ENCODE measurements around the gene LRRC39. TPM values are rescaled to one million over a fixed set of nuclear protein-coding genes. Genes with fewer than 3 reads are reported as not detected.
A peak's percentile ranks its signal among the peaks of the same experiment; 100 is the strongest.

The LRRC39 gene
- total RNA-seq, 1 experiment from 2014 or later = 0.43 TPM

- Histone ChIP-seq H3K9me3 (replicated peaks) (no peaks in the 10 kb centered on the region), H3K36me3 (no peaks in the 10 kb centered on the region), H3K4me3 (no peak overlapping the region), H3K27me3 (no peaks in the 10 kb centered on the region), H3K27ac (no peak overlapping the region), H3K4me1 (peaks cover 5% of the 10 kb centered on the region)
- DNase-seq = no peak
Observed at GRCh38 chr1:100183370-100183769, 5.3 kb upstream of the LRRC39 start.

DNA sequence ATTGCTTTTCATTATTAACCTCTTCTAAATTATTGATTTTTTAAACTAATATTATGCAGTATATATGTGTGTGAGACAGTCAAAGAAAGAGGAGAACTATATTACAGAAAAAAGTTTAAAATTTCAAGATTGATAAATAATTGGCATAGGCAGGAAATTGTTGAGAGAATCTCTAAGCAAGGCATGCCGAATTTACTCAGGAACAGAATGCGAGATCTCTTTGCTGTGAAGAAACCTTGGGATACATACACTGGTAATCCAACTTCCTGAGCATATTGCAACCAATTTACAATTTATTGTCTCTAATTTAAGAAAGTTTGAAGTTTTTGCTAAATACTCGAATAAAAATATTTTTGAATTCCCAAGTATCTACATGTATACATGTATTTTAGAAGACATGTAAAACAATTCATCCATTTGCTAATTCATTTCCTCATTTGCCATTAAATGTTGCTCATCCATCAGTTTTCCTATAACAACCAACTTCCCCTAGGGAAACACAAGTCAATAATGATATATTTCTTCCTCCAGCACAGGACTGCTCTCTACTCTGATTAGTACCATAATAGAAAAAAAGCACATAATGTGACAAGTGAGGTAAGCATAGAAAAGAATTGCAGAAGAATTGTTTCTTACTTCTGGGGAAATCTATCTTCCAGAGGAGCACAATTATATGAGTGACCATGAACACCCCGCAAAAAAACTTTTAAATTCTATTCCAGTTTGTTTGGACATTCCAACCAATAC, 588 bp downstream of the LRRC39 start:
- DNase-seq = no peak
- no peaks in the 10 kb centered on the region for H3K4me1 ChIP-seq
- 0 out of 2 replicates have a peak, but pooled peaks cover 3% of the 10 kb centered on the region for H3K9me3 ChIP-seq (replicated peaks)
- H3K4me3 ChIP-seq = no peak overlapping the region
- no peaks in the 10 kb centered on the region for H3K36me3 ChIP-seq
- no peaks in the 10 kb centered on the region for H3K27me3 ChIP-seq
- H3K27ac ChIP-seq = no peak overlapping the region

- Histone ChIP-seq H3K27ac (no peak overlapping the region), H3K4me3 (no peak overlapping the region), H3K27me3 (no peaks in the 10 kb centered on the region), H3K4me1 (no peaks in the 10 kb centered on the region; the same call in 1 of the 2 replicates), H3K36me3 (no peaks in the 10 kb centered on the region), H3K9me3 (replicated peaks) (no peaks in the 10 kb centered on the region; the same call in 1 of the 2 replicates)
- no peak for DNase-seq
Observed at GRCh38 chr1:100168051-100168450, 10.0 kb downstream of the LRRC39 start.

GRCh38 chr1:100164702-100165101, 13.4 kb downstream of the LRRC39 start:
- Histone ChIP-seq H3K27me3 (no peaks in the 10 kb centered on the region), H3K27ac (no peak overlapping the region), H3K9me3 (replicated peaks) (no peaks in the 10 kb centered on the region), H3K4me3 (no peak overlapping the region), H3K4me1 (no peaks in the 10 kb centered on the region; the same call in 1 of the 2 replicates), H3K36me3 (no peaks in the 10 kb centered on the region)
- DNase-seq = no peak

DNA sequence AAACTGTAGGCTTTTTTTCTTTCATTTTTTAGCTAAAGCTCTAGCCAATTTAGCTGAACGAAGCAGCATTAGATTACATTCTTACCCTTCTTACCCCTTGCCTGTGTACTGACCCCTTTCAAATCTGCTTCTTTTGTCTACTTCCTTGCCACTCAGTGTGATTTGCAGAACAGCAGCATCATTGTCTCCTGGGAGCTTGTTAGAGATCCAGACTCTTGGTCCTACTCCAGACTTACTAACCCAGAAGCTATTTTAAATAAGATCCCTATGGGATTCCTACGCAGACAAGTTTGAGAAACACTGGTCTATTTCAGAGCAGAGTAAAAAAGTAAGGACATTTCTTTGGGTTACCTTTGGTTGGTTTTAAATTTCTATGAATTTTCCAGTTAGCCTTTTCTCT, 13.8 kb downstream of the LRRC39 start:
- no peaks in the 10 kb centered on the region for H3K36me3 ChIP-seq
- no peak overlapping the region for H3K4me3 ChIP-seq
- peak in 1 of 2 experiments; percentile 22 for DNase-seq
- H3K9me3 ChIP-seq (replicated peaks) = no peaks in the 10 kb centered on the region
- no peaks in the 10 kb centered on the region; the same call in 1 of the 2 replicates for H3K4me1 ChIP-seq
- no peaks in the 10 kb centered on the region for H3K27me3 ChIP-seq
- no peak overlapping the region for H3K27ac ChIP-seq

DNA sequence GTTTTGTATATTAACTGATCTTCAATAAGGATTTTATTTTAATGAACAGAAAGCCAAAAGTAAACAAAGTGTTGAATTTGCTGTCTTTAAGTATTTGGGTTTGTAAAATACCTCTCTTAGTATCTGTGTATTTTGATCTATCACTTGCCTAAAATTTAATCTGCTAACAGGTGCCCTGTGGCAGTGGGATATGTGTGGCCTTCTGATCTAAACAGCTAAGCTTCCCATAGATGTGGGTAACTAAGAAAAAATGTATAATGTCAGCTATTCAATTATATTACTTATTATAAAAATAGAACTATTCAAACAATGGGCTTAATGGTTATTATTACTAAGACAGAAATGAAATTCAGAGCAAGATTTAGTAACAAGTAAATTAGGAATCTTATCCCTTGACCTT, 15.2 kb downstream of the LRRC39 start:
- no peaks in the 10 kb centered on the region for H3K9me3 ChIP-seq (replicated peaks)
- no peaks in the 10 kb centered on the region for H3K27me3 ChIP-seq
- H3K36me3 ChIP-seq = no peaks in the 10 kb centered on the region
- DNase-seq = no peak
- H3K27ac ChIP-seq = no peak overlapping the region
- H3K4me1 ChIP-seq = no peaks in the 10 kb centered on the region; the same call in 1 of the 2 replicates
- no peak overlapping the region for H3K4me3 ChIP-seq

DNA sequence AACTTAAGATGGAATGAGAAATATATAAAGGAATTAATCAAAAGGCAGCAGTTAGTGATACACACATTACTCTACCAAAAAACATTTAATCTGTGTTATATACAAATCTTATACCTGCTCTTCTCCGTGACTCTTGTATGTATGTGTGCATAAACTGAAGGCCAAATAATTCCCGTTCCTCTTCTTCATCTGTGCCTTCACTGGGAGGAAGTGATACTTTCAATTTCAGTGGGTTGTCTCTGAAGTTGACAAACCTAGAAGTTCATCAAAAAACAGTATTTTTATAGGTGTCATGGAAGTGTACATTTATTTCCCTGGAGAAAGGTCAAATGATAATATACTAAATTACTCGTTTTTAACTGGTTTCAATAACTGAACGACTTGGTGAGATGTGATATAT, 25.8 kb downstream of the LRRC39 start:
- Histone ChIP-seq H3K4me3 (no peak overlapping the region), H3K36me3 (peaks cover 16% of the 10 kb centered on the region), H3K27ac (no peak overlapping the region), H3K27me3 (no peaks in the 10 kb centered on the region), H3K9me3 (replicated peaks) (no peaks in the 10 kb centered on the region), H3K4me1 (no peaks in the 10 kb centered on the region)
- no peak for DNase-seq

- Histone ChIP-seq H3K27me3 (no peaks in the 10 kb centered on the region), H3K9me3 (replicated peaks) (no peaks in the 10 kb centered on the region), H3K27ac (no peak overlapping the region), H3K4me1 (no peaks in the 10 kb centered on the region), H3K4me3 (no peak overlapping the region), H3K36me3 (peaks cover 20% of the 10 kb centered on the region)
- DNase-seq = no peak
Observed at GRCh38 chr1:100151679-100152078, 26.4 kb downstream of the LRRC39 start.

- DNase-seq = no peak
- Histone ChIP-seq H3K4me1 (no peaks in the 10 kb centered on the region), H3K27me3 (no peaks in the 10 kb centered on the region), H3K9me3 (replicated peaks) (no peaks in the 10 kb centered on the region), H3K27ac (no peak overlapping the region), H3K4me3 (no peak overlapping the region), H3K36me3 (peaks cover 36% of the 10 kb centered on the region)
Observed at GRCh38 chr1:100147875-100148274, 30.2 kb downstream of the LRRC39 start.

GRCh38 chr1:100146958-100147357, 31.1 kb downstream of the LRRC39 start:
- Histone ChIP-seq H3K27me3 (no peaks in the 10 kb centered on the region), H3K4me3 (no peak overlapping the region), H3K36me3 (peaks cover 41% of the 10 kb centered on the region), H3K4me1 (no peaks in the 10 kb centered on the region), H3K9me3 (replicated peaks) (no peaks in the 10 kb centered on the region), H3K27ac (no peak overlapping the region)
- DNase-seq = no peak

GRCh38 chr1:100145116-100145515, 32.9 kb downstream of the LRRC39 start:
- Histone ChIP-seq H3K4me3 (no peak overlapping the region), H3K4me1 (no peaks in the 10 kb centered on the region), H3K27me3 (no peaks in the 10 kb centered on the region), H3K36me3 (peaks cover 55% of the 10 kb centered on the region), H3K27ac (no peak overlapping the region), H3K9me3 (replicated peaks) (no peaks in the 10 kb centered on the region)
- DNase-seq = no peak

GRCh38 chr1:100142343-100142742, 35.7 kb downstream of the LRRC39 start:
- no peak for DNase-seq
- Histone ChIP-seq H3K36me3 (peaks cover 63% of the 10 kb centered on the region), H3K4me1 (no peaks in the 10 kb centered on the region), H3K9me3 (replicated peaks) (no peaks in the 10 kb centered on the region), H3K27me3 (no peaks in the 10 kb centered on the region), H3K27ac (no peak overlapping the region), H3K4me3 (no peak overlapping the region)

GRCh38 chr1:100141192-100141591, 36.9 kb downstream of the LRRC39 start:
- Histone ChIP-seq H3K36me3 (peaks cover 60% of the 10 kb centered on the region), H3K27me3 (no peaks in the 10 kb centered on the region), H3K27ac (no peak overlapping the region), H3K4me1 (no peaks in the 10 kb centered on the region), H3K4me3 (no peak overlapping the region), H3K9me3 (replicated peaks) (no peaks in the 10 kb centered on the region)
- DNase-seq = no peak

GRCh38 chr1:100137602-100138001, 40.5 kb downstream of the LRRC39 start:
- peaks cover 4% of the 10 kb centered on the region for H3K4me1 ChIP-seq
- no peak overlapping the region for H3K4me3 ChIP-seq
- no peaks in the 10 kb centered on the region for H3K27me3 ChIP-seq
- H3K36me3 ChIP-seq = peaks cover 53% of the 10 kb centered on the region
- H3K9me3 ChIP-seq (replicated peaks) = no peaks in the 10 kb centered on the region
- no peak overlapping the region for H3K27ac ChIP-seq
- no peak for DNase-seq

DNA sequence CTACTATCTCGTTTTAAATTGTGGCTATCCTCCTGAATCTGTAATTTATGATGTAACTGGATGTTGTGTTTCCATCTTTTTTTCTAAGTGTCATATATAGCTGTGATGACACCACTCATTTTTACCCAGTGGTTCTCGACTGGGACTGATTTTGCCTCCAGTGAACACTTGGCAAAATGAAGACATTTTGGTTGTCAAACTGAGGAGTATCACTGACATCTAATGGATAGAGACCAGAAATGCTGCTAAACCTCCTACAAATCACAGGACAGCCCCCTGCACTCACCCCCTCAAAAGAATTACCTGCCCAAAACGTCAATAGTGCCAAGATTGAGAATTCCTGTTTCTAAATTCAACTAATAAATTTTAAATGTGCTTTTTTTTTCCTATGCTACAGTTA, 43.2 kb downstream of the LRRC39 start:
- peaks cover 30% of the 10 kb centered on the region for H3K36me3 ChIP-seq
- DNase-seq = no peak
- no peaks in the 10 kb centered on the region for H3K27me3 ChIP-seq
- no peak overlapping the region for H3K27ac ChIP-seq
- no peak overlapping the region for H3K4me3 ChIP-seq
- peaks cover 4% of the 10 kb centered on the region for H3K4me1 ChIP-seq
- no peaks in the 10 kb centered on the region for H3K9me3 ChIP-seq (replicated peaks)

All from SJCRH30 (cell line).